H1 (cell line): ENCODE data around the gene KCNMA1. TPM values are rescaled to one million over a fixed set of nuclear protein-coding genes. Genes with fewer than 3 reads are reported as not detected.

ENCODE experiments used
- GTF2F1 ChIP-seq: IDR thresholded peaks from 2 replicates; pipeline ENCODE4 v1.6.1; 2012; ENCODE audit warnings: low read depth, low read length, improper control_type of control experiment, borderline replicate concordance
- SIRT6 ChIP-seq: IDR thresholded peaks from one replicate; pipeline ENCODE4 v1.7.1; 2012; ENCODE audit warnings: low read length, inconsistent platforms
- polyA plus RNA-seq, 7 experiments: library from polyadenylated mRNA; depleted of rRNA in 3 of 7; stranded (reverse) in 5 of 7; unstranded in 2 of 7; fragments of >200 nt in 5 of 7; fragments of 200-250 nt in 2 of 7; gene quantifications; 1 replicate in 5 of 7; 2 replicates in 1 of 7; 4 replicates in 1 of 7; pipeline versions ENCODE4 v1.2.1 to v1.2.3, GENCODE V29; 2011 to 2013; ENCODE audit warnings: missing spikeins in 2 of 7, mixed read lengths in 2 of 7
- total RNA-seq: library from RNA; stranded (reverse); fragmentation: NEBNext Ultra II Directional; extraction: Animal tissue kit (Norgen Biotek cat#: 25700); gene quantifications from 2 replicates; pipeline ENCODE4 v1.2.1, GENCODE V29; 2021
- TF ChIP-seq, protein P1 (sequence below): fragments of 300-600 bp; sonication (generic); IDR thresholded peaks from 2 replicates; pipeline ENCODE4 v1.7.1; 2012; ENCODE audit warnings: low read length, moderate library complexity, mild to moderate bottlenecking, inconsistent platforms; ENCODE audit not compliant: insufficient replicate concordance

The KCNMA1 gene
- total and polyA plus RNA-seq, 2 of the 8 experiments (the other 6 are each of a cell fraction or from before 2014, with no cell fraction given), result 10.2 to 11.1 TPM

DNA sequence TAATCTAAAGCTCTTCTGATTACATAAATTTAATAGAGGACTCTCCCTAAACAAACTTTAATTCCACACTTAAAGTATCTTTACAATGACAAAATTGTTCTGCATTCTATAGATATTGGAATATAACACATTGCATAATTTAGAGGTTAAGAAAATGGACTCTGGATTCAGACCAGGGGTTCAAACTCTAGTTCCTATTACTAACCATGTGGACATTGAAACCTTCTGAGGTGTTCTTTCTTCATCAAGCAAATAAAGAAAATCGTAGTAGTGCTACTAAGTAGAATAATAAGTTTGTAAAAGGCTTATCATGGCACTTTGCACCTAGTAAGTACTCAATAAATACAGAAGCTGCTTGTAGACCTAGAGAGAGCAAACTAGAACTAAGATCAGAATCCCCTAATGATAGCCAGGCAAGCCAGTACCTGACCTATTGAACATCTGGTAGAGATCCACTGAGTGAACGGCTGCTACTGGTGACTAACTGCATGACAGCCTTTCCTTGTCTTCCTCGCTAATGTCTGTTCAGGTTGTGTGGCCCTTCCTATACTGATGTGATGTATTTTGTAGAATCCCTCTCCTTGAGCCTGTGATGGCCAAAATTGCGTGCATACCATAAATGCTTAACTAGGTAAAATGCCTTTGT is 430.3 kb downstream of the KCNMA1 start (continued):
- TF ChIP-seq, protein P1, sequence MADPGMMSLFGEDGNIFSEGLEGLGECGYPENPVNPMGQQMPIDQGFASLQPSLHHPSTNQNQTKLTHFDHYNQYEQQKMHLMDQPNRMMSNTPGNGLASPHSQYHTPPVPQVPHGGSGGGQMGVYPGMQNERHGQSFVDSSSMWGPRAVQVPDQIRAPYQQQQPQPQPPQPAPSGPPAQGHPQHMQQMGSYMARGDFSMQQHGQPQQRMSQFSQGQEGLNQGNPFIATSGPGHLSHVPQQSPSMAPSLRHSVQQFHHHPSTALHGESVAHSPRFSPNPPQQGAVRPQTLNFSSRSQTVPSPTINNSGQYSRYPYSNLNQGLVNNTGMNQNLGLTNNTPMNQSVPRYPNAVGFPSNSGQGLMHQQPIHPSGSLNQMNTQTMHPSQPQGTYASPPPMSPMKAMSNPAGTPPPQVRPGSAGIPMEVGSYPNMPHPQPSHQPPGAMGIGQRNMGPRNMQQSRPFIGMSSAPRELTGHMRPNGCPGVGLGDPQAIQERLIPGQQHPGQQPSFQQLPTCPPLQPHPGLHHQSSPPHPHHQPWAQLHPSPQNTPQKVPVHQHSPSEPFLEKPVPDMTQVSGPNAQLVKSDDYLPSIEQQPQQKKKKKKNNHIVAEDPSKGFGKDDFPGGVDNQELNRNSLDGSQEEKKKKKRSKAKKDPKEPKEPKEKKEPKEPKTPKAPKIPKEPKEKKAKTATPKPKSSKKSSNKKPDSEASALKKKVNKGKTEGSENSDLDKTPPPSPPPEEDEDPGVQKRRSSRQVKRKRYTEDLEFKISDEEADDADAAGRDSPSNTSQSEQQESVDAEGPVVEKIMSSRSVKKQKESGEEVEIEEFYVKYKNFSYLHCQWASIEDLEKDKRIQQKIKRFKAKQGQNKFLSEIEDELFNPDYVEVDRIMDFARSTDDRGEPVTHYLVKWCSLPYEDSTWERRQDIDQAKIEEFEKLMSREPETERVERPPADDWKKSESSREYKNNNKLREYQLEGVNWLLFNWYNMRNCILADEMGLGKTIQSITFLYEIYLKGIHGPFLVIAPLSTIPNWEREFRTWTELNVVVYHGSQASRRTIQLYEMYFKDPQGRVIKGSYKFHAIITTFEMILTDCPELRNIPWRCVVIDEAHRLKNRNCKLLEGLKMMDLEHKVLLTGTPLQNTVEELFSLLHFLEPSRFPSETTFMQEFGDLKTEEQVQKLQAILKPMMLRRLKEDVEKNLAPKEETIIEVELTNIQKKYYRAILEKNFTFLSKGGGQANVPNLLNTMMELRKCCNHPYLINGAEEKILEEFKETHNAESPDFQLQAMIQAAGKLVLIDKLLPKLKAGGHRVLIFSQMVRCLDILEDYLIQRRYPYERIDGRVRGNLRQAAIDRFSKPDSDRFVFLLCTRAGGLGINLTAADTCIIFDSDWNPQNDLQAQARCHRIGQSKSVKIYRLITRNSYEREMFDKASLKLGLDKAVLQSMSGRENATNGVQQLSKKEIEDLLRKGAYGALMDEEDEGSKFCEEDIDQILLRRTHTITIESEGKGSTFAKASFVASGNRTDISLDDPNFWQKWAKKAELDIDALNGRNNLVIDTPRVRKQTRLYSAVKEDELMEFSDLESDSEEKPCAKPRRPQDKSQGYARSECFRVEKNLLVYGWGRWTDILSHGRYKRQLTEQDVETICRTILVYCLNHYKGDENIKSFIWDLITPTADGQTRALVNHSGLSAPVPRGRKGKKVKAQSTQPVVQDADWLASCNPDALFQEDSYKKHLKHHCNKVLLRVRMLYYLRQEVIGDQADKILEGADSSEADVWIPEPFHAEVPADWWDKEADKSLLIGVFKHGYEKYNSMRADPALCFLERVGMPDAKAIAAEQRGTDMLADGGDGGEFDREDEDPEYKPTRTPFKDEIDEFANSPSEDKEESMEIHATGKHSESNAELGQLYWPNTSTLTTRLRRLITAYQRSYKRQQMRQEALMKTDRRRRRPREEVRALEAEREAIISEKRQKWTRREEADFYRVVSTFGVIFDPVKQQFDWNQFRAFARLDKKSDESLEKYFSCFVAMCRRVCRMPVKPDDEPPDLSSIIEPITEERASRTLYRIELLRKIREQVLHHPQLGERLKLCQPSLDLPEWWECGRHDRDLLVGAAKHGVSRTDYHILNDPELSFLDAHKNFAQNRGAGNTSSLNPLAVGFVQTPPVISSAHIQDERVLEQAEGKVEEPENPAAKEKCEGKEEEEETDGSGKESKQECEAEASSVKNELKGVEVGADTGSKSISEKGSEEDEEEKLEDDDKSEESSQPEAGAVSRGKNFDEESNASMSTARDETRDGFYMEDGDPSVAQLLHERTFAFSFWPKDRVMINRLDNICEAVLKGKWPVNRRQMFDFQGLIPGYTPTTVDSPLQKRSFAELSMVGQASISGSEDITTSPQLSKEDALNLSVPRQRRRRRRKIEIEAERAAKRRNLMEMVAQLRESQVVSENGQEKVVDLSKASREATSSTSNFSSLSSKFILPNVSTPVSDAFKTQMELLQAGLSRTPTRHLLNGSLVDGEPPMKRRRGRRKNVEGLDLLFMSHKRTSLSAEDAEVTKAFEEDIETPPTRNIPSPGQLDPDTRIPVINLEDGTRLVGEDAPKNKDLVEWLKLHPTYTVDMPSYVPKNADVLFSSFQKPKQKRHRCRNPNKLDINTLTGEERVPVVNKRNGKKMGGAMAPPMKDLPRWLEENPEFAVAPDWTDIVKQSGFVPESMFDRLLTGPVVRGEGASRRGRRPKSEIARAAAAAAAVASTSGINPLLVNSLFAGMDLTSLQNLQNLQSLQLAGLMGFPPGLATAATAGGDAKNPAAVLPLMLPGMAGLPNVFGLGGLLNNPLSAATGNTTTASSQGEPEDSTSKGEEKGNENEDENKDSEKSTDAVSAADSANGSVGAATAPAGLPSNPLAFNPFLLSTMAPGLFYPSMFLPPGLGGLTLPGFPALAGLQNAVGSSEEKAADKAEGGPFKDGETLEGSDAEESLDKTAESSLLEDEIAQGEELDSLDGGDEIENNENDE, result no peak
- TF ChIP-seq GTF2F1 (no peak), SIRT6 (no peak)
- TF ChIP-seq, all 59 proteins: peak for 0
